CD4-positive, alpha-beta T cell treated with Interferon gamma for 1 hour (primary cell): ENCODE results near the gene TOB1.
"Not testable (repeated sequence)": the region's sequence is repeated elsewhere in the genome, so short reads cannot be mapped to it uniquely, and the experiment has no call there.

Experiments
- DNase-seq: peaks from one replicate; pipeline ENCODE4 v3.0.0-alpha.2; 2020

Gene TOB1

DNA sequence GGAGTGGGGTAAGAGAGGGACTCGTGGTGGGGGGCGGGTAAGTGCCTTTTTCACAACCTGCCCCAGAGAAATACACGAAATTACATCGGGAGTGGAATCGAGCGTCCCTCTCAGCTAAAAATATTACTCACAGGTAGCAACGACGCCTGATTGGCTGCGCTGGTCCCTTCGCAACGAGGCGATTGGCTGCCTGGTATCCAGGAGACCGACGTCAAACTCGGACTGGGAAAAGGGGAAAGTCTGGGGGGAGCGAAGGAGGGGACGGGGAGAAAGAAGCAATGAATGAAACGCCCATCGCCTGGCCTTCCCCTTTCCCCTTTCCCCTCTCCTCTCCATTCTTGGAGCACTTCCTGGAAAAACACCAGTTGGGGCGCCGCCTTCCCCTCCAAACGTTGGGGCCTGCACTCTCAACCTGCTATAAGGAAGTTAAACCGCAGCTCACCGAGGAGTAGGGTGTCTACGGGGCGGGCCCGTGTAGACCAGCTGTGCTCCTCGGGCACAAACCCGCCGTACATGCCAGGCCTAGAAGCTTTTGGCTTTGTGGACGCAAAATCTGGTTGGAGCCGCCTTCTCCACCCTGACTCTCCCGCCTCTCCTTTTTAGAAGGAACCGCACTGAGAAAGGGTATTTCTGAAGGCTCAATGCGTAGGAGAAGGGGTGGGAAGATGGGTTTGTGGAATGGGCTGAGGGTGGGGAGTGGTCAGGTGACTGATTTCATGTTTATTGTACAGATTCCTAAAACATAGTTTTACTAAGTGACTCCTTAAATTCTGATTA is 1.4 kb upstream of the TOB1 start:
- DNase-seq, result peak; percentile 89

GRCh38 chr17:50866950-50867362 is 802 bp upstream of the TOB1 start:
- DNase-seq, result no peak

GRCh38 chr17:50865868-50866260 is 290 bp downstream of the TOB1 start:
- DNase-seq, result no peak

DNA sequence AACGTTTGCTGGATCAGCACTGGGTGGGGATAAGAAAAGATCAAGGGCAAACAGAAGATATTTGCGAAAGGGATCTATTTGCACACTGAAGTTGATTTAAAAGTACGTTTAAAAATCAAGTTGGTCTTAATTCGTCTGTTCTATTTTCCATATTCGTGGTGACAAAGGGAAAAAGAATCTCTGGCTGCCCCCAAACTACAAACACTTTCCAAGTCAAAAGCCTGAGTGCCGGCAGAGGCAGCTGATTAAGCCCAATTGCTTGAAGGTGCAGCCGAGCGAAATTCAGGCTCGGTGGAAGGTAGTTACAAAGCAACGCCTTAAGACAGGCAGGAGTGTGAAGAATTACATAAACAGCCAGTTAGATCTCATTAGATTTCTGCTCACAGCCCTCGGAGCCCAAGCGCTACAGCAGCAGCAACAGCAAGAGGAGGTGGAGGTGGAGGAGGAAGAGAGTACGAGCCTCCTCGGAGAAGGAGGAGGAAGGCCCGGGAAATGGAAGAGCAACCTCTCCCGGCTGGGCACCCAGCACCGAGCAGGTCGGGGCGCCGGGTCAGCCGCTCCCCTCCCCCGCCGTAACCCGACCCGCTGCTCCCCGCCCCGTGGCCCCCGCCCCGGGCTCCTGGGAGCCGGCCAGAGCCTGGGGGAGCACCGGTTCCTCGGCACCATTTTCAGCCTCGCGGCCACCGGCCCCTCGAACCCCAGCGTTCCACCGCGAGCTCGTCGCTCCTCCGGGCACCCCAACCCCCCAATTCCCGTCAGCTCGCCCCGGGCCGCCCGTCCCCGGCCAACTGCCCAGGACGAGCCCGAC is 890 bp downstream of the TOB1 start:
- peak; percentile 48 for DNase-seq

DNA sequence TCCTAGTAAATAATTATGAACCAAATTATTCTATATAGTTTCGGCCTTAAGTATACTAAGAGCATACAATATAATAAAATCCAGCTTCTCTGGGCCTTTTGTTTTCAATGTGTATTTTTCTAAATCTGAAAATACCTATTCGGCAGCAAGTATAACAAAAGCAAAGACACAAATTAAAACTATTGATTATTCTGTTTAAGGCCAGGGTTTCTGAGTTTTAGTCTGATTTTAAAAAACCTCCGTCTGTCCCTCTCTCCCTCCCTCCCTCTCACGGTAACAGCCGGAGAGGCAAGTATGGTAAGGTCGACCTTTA is 1.5 kb downstream of the TOB1 start:
- no peak for DNase-seq

- no peak for DNase-seq
These were observed 2.2 kb downstream of the TOB1 start for GRCh38 chr17:50863931-50864330.

DNA sequence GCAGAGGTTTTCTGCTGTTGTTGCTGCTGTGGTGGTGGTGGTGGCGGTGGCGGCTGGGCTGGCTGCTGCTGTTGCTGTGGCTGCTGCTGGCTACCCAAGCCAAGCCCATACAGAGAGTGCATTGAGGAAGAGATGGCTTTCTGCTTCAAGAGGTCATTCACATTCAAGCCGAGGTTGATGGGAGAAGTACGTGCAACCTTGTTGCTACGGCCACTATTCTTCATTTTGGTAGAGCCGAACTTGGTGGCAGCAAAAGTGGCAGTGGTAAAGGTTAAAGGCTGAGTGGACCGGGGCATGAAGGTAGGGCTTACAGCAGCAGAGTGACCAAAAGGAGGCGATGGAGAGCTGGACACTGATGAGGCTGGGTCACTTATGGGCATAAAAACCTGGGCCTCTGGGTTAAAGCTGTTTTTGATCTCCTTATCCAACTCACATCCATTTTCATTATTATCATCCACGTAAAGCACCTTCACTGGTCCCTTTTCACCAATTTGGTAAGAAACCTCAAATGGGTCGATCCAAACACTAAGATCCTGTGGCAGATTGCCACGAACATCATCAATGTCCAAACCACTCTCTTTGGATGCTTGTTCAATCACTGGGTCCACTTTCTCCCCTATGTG is 2.8 kb downstream of the TOB1 start:
- peak; percentile 36 for DNase-seq

- DNase-seq, result no peak
These were observed 4.2 kb downstream of the TOB1 start for GRCh38 chr17:50861822-50862528.

GRCh38 chr17:50861334-50861676 is 4.8 kb downstream of the TOB1 start:
- DNase-seq, result no peak

DNA sequence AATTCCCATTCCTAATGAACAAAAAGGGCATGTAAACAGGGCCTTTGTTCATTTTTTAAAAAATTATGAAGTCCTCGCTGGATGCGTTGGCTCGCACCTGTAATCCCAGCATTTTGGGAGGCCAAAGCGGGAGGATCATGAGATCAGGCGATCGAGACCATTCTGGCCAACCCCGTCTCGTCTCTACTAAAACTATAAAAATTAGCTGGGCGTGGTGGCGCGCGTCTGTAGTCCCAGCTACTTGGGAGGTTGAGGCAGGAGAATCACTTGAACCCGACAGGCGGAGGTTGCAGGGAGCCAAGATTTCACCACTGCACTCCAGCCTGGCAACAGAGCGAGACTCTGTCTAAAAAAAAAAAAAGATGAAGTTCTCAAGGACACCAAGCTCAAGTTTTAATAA is 6.4 kb downstream of the TOB1 start:
- not testable (repeated sequence) for DNase-seq

- DNase-seq, result no peak
These were observed 7.5 kb downstream of the TOB1 start for GRCh38 chr17:50858486-50859225.

DNA sequence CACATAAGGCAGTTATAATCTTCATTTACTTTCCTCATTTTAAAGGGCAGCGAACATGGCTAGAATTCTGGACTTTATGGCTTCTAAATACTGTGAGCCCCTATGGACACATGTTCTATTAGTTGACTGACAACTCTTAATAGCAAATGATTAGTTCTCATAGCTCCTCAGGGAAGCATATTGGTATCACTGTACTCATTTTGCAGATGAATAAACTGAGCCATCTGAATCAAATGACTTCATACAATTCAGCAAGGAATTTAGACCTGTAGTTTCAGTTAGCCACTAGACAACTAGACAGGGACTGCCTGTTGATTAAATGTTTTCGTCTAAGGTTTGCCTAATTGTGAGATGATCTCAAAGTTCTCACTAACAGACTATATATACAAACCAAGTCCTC is 9.7 kb downstream of the TOB1 start:
- DNase-seq, result no peak

DNA sequence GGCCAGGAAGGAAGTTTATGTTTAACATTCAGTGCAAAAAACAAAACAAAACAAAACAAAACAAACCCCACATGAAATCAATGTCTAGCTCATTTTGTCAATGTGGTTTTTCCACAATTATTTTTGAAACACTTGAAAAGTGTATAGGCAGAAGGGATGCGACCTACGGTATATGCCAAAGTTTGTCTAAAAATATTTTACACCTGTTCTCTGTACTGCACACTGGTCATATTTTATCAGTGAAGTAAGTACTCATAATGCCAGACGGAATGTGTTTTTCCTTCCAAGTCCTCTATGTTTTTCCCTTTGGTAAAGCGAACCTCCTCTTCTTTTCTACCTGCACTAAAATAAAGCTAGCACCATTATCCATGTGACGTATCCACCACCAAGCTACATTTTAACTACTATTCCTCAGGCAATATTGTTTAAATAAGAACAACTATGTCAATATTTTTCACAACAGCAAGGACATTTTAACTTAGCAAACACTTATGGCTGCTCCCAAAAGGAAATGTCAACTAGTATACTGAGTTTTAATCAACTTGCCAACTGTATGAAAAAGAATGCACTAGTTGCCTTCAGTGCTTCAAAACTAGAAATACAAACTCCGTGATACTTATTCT is 10.3 kb downstream of the TOB1 start:
- no peak for DNase-seq

DNA sequence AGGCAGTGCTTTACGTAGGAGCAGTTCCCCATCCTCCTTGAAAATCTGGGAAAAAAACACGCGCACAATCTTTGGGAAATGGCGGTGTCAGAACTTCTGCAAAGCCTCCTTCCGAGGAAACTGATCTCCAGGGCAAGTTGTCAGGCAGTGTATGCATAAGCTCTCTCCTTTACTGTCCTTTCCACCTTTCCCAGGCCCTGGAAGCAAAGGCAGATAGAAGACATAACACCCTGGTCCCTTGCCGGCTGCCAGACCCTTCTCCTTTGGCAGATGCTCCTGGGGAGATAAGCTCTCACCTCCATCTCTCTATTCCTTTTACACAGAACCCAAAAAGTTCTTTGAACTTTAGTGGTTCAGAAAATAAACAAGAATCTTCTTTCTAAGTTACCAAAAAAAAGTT is 12.4 kb downstream of the TOB1 start:
- DNase-seq, result no peak

GRCh38 chr17:50853015-50853615 is 13.0 kb downstream of the TOB1 start:
- no peak for DNase-seq

DNA sequence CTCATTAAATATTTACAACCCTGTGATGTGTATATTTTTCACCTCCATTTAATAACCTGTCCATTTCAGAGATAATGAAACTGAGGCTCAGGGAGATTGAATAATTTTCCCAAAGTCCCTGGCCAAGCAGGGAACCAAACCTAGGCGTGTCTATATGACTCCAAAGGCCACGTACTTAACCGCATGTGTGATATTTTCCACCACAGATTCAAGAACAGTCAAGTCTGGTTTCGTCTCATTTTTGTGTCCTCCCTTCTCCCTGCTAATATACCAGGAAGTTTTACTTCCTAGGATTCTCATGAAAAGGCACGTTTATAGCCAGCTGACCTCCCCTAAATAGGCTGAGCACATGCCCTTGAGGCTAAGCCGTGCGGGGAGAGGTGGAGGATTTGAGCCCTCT is 15.5 kb downstream of the TOB1 start:
- no peak for DNase-seq

- DNase-seq, result no peak
These were observed 17.4 kb downstream of the TOB1 start for GRCh38 chr17:50848711-50849110.

- DNase-seq, result no peak
These were observed 18.1 kb downstream of the TOB1 start for GRCh38 chr17:50848039-50848438.

- DNase-seq, result no peak
These were observed 18.6 kb downstream of the TOB1 start for GRCh38 chr17:50847566-50847965.

DNA sequence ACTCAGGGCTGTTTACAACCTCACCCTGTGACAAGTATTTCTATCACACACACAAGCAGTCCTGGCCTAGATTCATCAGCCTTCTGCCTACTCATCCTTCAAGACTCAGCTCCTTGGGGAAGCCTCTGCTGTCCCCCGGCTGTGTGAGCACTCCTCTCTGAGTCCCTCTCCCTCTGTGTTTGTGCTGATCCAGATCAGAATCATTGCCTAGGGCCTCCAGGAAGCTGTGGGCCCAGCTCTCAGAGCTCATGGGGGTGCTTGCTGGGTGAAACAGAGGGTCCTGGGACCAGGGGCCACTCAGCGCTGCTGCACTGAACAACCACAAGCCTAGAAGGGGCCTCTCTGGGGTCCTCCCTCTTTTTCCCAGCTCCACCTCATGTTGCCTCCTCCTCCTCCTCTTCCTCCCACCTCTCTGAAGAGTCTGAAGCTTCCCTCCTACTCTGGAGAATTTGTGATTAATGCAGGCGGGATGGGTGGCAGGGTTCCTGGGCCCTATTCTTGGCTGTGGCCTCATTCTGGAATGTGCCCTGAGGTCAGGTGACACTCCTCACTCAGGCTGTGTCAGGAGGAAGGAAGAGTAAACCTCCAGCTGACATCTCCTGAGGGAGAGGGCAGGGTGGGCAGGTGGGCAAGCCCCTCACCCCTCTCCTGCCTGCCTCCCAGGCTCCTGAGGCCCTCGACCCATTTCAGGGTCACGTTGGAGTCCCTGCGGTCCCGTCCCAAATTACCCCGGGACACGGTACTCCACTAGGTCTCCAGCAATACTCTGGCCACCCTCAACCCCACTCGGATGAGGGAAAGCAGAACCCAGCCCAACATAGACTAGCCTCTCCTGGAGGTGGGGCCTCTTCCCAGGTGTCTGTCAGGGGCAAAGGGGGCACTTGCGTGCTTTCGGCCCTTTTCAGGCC is 20.7 kb downstream of the TOB1 start:
- DNase-seq, result no peak
